ENCODE data around the gene TRAPPC12. TPM values are rescaled to one million over a fixed set of nuclear protein-coding genes. Genes with fewer than 3 reads are reported as not detected.

Gene TRAPPC12
- total RNA-seq, 4 donors from 2014 or later, result 78.2 to 341 (median 183) TPM

GRCh38 chr2:3424171-3424795 is 44.8 kb downstream of the TRAPPC12 start:
- H3K4me3 ChIP-seq, result no peak overlapping the region
- 83 to 98% methylated on average over 5 to 9 of the region's 9 CpGs for WGBS, 2 donors (ENCODE audit: low coverage in 1 of 2)
- H3K4me1 ChIP-seq, result no peaks in the 10 kb centered on the region
- TF ChIP-seq POLR2AphosphoS5 (IDR thresholded peaks at IDR 0.05) (no peak), EP300 (IDR thresholded peaks at IDR 0.05; ENCODE audit: low read depth) (no peak), CTCF (IDR thresholded peaks at IDR 0.05) (peak in 2 of 5 experiments; percentile 2 to 10)
- H3K27ac ChIP-seq, result no peak overlapping the region
- intact Hi-C loops (cut with DNase I; ENCODE audit: low total_unique reads) (loop anchor here (10.0 kb wide), 1 partner anchor 231 kb away; the partner anchor contains the start of gene ALLC), in situ Hi-C loops (cut with MboI; ENCODE audit: low pct_ligation_motif_present in 1 of 4, low pct_unique_long_range_greater_than_20kb in 1 of 4, low sequenced_read_pairs in 3 of 4) (no loop called here)
- H3K27me3 ChIP-seq, result no peaks in the 10 kb centered on the region
- H3K9me3 ChIP-seq, result no peaks in the 10 kb centered on the region
- peaks cover 0 to 14% (median 4%) of the 10 kb centered on the region in 4 donors for H3K36me3 ChIP-seq
- no peak for DNase-seq

GRCh38 chr2:3426615-3427014 is 47.1 kb downstream of the TRAPPC12 start:
- no peaks in the 10 kb centered on the region for H3K9me3 ChIP-seq
- no peaks in the 10 kb centered on the region for H3K4me1 ChIP-seq
- H3K4me3 ChIP-seq, result no peak overlapping the region
- intact Hi-C loops (cut with DNase I; ENCODE audit: low total_unique reads) (loop anchor here (10.0 kb wide), 1 partner anchor 228 kb away; the partner anchor contains the start of gene ALLC), in situ Hi-C loops (cut with MboI; ENCODE audit: low pct_ligation_motif_present in 1 of 4, low pct_unique_long_range_greater_than_20kb in 1 of 4, low sequenced_read_pairs in 3 of 4) (no loop called here)
- TF ChIP-seq POLR2A (IDR thresholded peaks at IDR 0.05) (no peak), POLR2AphosphoS5 (IDR thresholded peaks at IDR 0.05) (no peak), EP300 (IDR thresholded peaks at IDR 0.05; ENCODE audit: low read depth) (no peak), CTCF (IDR thresholded peaks at IDR 0.05) (no peak)
- H3K27ac ChIP-seq, result peak overlapping the region in 1 of 4 donors; percentile 10
- 95% methylated on average over 6 to 14 of the region's 14 CpGs for WGBS, 2 donors (ENCODE audit: low coverage in 1 of 2)
- no peaks in the 10 kb centered on the region for H3K27me3 ChIP-seq
- peaks cover 0 to 14% (median 4%) of the 10 kb centered on the region in 4 donors for H3K36me3 ChIP-seq
- no peak for DNase-seq

- intact Hi-C loops (cut with DNase I; ENCODE audit: low total_unique reads), result loop anchor here (10.0 kb wide), 1 partner anchor 228 kb away; the partner anchor contains the start of gene ALLC
- H3K36me3 ChIP-seq, result peaks cover 0 to 14% (median 4%) of the 10 kb centered on the region in 4 donors
- H3K9me3 ChIP-seq, result no peaks in the 10 kb centered on the region
- H3K27ac ChIP-seq, result peak overlapping the region in 1 of 4 donors; percentile 10
- no peak for TF ChIP-seq CTCF (IDR thresholded peaks at IDR 0.05)
- no peak for TF ChIP-seq EP300 (IDR thresholded peaks at IDR 0.05; ENCODE audit: low read depth)
- no peak for TF ChIP-seq POLR2A (IDR thresholded peaks at IDR 0.05)
- no peak for TF ChIP-seq POLR2AphosphoS5 (IDR thresholded peaks at IDR 0.05)
- in situ Hi-C loops (cut with MboI; ENCODE audit: low pct_ligation_motif_present in 1 of 4, low pct_unique_long_range_greater_than_20kb in 1 of 4, low sequenced_read_pairs in 3 of 4), result no loop called here
- WGBS, 2 donors (ENCODE audit: low coverage in 1 of 2), result 76% methylated on average over 6 of the region's 6 CpGs; no CpG with 5 or more reads in 1 of the 2 donors
- peak; percentile 13 for DNase-seq
- no peaks in the 10 kb centered on the region for H3K4me1 ChIP-seq
- H3K27me3 ChIP-seq, result no peaks in the 10 kb centered on the region
- H3K4me3 ChIP-seq, result no peak overlapping the region
These were observed 47.8 kb downstream of the TRAPPC12 start for GRCh38 chr2:3427272-3427671.

- Histone ChIP-seq H3K4me1 (no peaks in the 10 kb centered on the region), H3K4me3 (no peak overlapping the region), H3K36me3 (peaks cover 0 to 15% (median 2%) of the 10 kb centered on the region in 4 donors), H3K9me3 (no peaks in the 10 kb centered on the region), H3K27ac (no peak overlapping the region), H3K27me3 (no peaks in the 10 kb centered on the region)
- no peak for TF ChIP-seq CTCF (IDR thresholded peaks at IDR 0.05)
- TF ChIP-seq POLR2AphosphoS5 (IDR thresholded peaks at IDR 0.05), result no peak
- TF ChIP-seq EP300 (IDR thresholded peaks at IDR 0.05; ENCODE audit: low read depth), result no peak
- TF ChIP-seq POLR2A (IDR thresholded peaks at IDR 0.05), result no peak
- intact Hi-C loops (cut with DNase I; ENCODE audit: low total_unique reads) (loop anchor here (10.0 kb wide), 1 partner anchor 226 kb away; the partner anchor contains the start of gene ALLC), in situ Hi-C loops (cut with MboI; ENCODE audit: low pct_ligation_motif_present in 1 of 4, low pct_unique_long_range_greater_than_20kb in 1 of 4, low sequenced_read_pairs in 3 of 4) (no loop called here)
- WGBS, 2 donors (ENCODE audit: low coverage in 1 of 2), result 96 to 100% methylated on average over 1 to 10 of the region's 10 CpGs
- no peak for DNase-seq
These were observed 49.1 kb downstream of the TRAPPC12 start for GRCh38 chr2:3428577-3428976.

Data from transverse colon (tissue), 4 donors.